Measurements from ENCODE around the gene DBF4B.

The DBF4B gene

DNA sequence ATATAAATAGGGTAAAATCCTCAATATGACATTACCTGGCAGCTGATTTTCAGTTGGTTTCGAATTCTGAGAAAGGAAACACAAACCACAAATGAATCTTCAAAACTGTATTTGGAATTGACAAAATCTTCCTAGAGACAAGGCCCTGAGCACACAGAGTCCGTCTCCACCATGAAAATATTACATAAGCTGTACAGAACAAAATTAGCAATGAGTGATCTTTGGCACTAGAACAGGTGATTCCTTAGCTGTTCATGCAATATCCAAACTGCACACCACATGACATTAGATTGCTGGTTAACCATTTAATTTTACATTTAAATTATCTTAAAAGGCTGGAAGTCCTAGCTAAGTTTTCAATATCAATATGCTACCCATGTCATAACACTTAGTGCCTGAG lies 89.9 kb downstream of the DBF4B start:
- Histone ChIP-seq H3K27ac (no peak overlapping the region), H3K4me3 (ENCODE audit: low read depth in 1 of 2, low read length in 1 of 2) (no peak overlapping the region), H3K27me3 (peaks cover 13% of the 10 kb centered on the region), H3K36me3 (no peaks in the 10 kb centered on the region), H3K4me1 (ENCODE audit: control insufficient read depth in 1 of 2, insufficient read depth in 1 of 2, low read depth in 1 of 2, low read length in 1 of 2) (peaks cover 6 to 12% of the 10 kb centered on the region in 2 experiments), H3K9me3 (no peaks in the 10 kb centered on the region)
- TF ChIP-seq, protein P1, sequence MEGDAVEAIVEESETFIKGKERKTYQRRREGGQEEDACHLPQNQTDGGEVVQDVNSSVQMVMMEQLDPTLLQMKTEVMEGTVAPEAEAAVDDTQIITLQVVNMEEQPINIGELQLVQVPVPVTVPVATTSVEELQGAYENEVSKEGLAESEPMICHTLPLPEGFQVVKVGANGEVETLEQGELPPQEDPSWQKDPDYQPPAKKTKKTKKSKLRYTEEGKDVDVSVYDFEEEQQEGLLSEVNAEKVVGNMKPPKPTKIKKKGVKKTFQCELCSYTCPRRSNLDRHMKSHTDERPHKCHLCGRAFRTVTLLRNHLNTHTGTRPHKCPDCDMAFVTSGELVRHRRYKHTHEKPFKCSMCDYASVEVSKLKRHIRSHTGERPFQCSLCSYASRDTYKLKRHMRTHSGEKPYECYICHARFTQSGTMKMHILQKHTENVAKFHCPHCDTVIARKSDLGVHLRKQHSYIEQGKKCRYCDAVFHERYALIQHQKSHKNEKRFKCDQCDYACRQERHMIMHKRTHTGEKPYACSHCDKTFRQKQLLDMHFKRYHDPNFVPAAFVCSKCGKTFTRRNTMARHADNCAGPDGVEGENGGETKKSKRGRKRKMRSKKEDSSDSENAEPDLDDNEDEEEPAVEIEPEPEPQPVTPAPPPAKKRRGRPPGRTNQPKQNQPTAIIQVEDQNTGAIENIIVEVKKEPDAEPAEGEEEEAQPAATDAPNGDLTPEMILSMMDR (IDR thresholded peaks at IDR 0.05) = no peak

All from neutrophil (primary cell).